ENCODE measurements around the gene CD151. TPM values are rescaled to one million over a fixed set of nuclear protein-coding genes. Genes with fewer than 3 reads are reported as not detected.

The CD151 gene
- total RNA-seq, 1 donor = 311 TPM

DNA sequence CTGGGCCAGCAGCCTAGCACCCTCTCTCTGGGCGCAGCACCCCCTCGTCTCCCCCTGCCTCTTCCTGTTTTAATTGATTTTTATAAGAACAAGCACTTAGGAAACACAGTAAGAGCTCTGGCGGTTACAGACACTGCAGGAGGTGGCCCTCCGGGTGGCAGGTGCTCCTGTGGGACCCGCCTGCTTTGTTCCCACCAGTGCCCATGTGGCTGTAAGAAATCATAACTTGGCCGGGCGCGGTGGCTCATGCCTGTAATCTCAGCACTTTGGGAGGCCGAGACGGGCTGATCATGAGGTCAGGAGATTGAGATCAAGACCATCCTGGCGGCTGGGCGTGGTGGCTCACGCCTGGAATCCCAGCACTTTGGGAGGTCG, 28.3 kb downstream of the CD151 start:
- no peak for DNase-seq (ENCODE audit: low read depth)
- TF ChIP-seq CTCF (IDR thresholded peaks at IDR 0.05; ENCODE audit: insufficient read depth, low read length) = no peak
- no peak overlapping the region for H3K4me3 ChIP-seq (ENCODE audit: low read depth, low read length)

DNA sequence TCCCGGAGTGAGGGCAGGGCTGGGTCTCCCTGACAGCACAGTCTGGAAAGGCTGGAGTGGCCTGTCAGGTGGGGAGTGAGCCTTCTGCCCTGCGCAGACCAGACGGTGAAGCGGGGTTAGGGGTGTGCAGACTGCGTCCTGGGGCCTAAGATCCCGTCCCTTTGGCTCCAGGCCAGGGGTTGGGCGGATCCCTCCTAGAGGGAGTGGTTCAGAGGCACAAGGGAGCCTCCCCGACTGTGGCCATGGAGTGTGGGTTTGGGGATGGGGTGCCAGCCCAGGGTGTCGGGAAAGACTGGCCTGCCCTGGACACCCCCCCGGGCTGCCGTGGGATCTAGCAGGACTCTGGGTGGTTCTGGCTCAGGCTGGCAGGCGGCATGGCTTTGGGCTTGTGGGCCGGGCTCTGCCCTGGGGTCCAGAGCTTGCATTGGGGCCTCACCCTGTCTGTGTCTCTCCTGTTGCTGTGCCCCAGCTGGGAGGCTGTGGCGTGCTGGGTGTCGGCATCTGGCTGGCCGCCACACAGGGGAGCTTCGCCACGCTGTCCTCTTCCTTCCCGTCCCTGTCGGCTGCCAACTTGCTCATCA, 29.4 kb downstream of the CD151 start:
- no peak for TF ChIP-seq CTCF (IDR thresholded peaks at IDR 0.05; ENCODE audit: insufficient read depth, low read length)
- H3K4me3 ChIP-seq (ENCODE audit: low read depth, low read length) = no peak overlapping the region
- no peak for DNase-seq (ENCODE audit: low read depth)

DNA sequence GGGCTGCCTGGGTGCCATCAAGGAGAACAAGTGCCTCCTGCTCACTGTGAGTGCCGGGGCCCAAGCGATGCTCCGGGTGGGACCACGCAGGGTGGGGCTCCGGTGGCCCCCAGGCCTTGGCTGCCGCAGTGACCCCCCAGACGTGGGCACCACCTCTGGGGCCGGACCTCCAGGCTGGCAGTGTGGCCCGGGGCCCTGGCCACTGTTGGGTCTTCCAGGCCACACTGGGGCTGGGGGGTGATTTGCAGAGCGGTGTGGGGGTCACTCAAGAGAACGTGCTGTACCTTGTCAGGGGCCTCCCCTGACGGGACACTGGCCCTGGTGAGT, 29.9 kb downstream of the CD151 start:
- no peak for TF ChIP-seq CTCF (IDR thresholded peaks at IDR 0.05; ENCODE audit: insufficient read depth, low read length)
- no peak for DNase-seq (ENCODE audit: low read depth)
- H3K4me3 ChIP-seq (ENCODE audit: low read depth, low read length) = no peak overlapping the region

DNA sequence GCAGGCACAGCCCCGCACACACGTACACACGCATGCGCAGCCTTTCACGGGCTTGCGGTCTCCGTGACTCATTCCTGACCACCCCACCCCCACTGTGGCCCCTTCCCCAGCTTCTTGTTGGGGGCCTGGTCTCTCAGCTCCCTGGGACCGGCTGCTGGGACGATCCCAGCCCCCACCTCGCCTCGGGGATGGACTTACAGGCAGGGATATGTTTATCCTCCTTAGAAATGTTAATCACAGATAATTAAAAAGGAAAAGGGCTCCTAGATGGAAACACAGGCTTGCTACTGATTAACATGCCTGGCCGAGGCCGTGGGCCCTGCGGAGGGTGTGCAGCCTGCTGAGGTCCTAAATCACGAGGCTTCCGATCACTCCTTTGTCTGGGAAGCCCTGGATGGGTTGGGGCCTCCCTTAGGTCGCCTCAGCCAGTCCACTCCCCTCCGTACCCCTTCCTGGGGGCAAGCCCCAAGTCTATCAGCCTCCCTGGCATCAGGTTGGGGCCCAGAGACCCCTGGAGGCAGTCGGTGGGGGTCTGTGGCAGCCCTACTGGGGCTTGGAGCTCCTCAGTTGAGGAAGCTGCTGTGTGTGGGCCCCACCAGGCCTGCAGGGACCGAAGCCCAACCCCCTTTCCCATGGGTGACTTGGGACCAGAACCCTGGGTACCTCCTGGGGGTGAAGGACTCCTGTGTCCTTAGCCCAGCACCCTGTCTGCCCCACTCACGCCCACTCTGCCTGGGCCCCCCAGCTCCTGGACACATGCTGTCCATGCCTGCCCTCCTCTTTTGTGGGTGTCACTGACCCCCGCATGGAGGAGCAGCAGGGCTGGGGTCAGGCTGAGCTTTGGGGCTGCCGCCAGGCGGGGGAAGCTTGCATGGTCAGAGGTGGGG, 30.5 kb downstream of the CD151 start:
- H3K4me3 ChIP-seq (ENCODE audit: low read depth, low read length) = no peak overlapping the region
- no peak for TF ChIP-seq CTCF (IDR thresholded peaks at IDR 0.05; ENCODE audit: insufficient read depth, low read length)
- DNase-seq (ENCODE audit: low read depth) = no peak

- H3K4me3 ChIP-seq (ENCODE audit: low read depth, low read length) = no peak overlapping the region
- TF ChIP-seq CTCF (IDR thresholded peaks at IDR 0.05; ENCODE audit: insufficient read depth, low read length) = no peak
- DNase-seq (ENCODE audit: low read depth) = no peak
Observed at GRCh38 chr11:863910-864827, 31.4 kb downstream of the CD151 start.

- no peak overlapping the region for H3K4me3 ChIP-seq (ENCODE audit: low read depth, low read length)
- TF ChIP-seq CTCF (IDR thresholded peaks at IDR 0.05; ENCODE audit: insufficient read depth, low read length) = no peak
- no peak for DNase-seq (ENCODE audit: low read depth)
Observed at GRCh38 chr11:864898-865297, 32.1 kb downstream of the CD151 start.
